Loucy (cell line): ENCODE measurements around the gene ARL14EP.

Experiments used
- H2AFZ ChIP-seq: fragments of 200-600 bp; sonication (generic); 2 replicates; pipeline ENCODE4 v1.6.0; 2016; ENCODE audit warnings: antibody characterized with exemption, mild to moderate bottlenecking, low read length, moderate library complexity
- H3F3A ChIP-seq: fragments of 200-600 bp; 2 replicates; pipeline ENCODE4 v1.6.0; 2016; ENCODE audit warnings: antibody characterized with exemption, low read depth, mild to moderate bottlenecking
- H3K27me3 ChIP-seq: fragments of 200-600 bp; sonication (generic); 2 replicates; pipeline ENCODE4 v1.6.1; 2014; ENCODE audit warnings: low read length, mild to moderate bottlenecking; ENCODE audit not compliant: insufficient read depth, poor library complexity, severe bottlenecking
- H3K36me3 ChIP-seq: fragments of 200-600 bp; sonication (generic); 2 replicates; pipeline ENCODE4 v1.6.1; 2016; ENCODE audit warnings: low read length; ENCODE audit not compliant: insufficient read depth
- H3K4me1 ChIP-seq: fragments of 200-600 bp; sonication (generic); 2 replicates; pipeline ENCODE4 v1.5.1; 2014; ENCODE audit warnings: low read length, mild to moderate bottlenecking; ENCODE audit not compliant: insufficient read depth, poor library complexity, severe bottlenecking
- H3K4me2 ChIP-seq: fragments of 200-600 bp; sonication (generic); 2 replicates; pipeline ENCODE4 v1.6.0; 2014; ENCODE audit warnings: antibody characterized with exemption, low read length, low read depth, mild to moderate bottlenecking; ENCODE audit not compliant: poor library complexity, severe bottlenecking
- H3K4me3 ChIP-seq: fragments of 200-600 bp; sonication (generic); 2 replicates; pipeline ENCODE4 v1.5.1; 2014; ENCODE audit warnings: low read length, mild to moderate bottlenecking, mixed read lengths; ENCODE audit not compliant: poor library complexity, severe bottlenecking
- H3K79me2 ChIP-seq: fragments of 200-600 bp; sonication (generic); 2 replicates; pipeline ENCODE4 v1.6.1; 2014; ENCODE audit warnings: low read length; ENCODE audit not compliant: insufficient read depth
- H3K9ac ChIP-seq: fragments of 200-600 bp; sonication (generic); 2 replicates; pipeline ENCODE4 v1.6.0; 2014; ENCODE audit warnings: mild to moderate bottlenecking, low read depth, low read length, moderate library complexity; ENCODE audit not compliant: poor library complexity, severe bottlenecking
- H3K9me2 ChIP-seq: fragments of 200-600 bp; sonication (generic); replicated peaks from 2 replicates; pipeline ENCODE4 v1.6.1; 2016; ENCODE audit warnings: low read depth, low read length, mixed read lengths
- H3K9me3 ChIP-seq: fragments of 200-600 bp; sonication (generic); 2 replicates; pipeline ENCODE4 v1.6.1; 2014; ENCODE audit warnings: mild to moderate bottlenecking, antibody characterized with exemption, low read length, low read depth; ENCODE audit not compliant: insufficient read depth
- H4K20me1 ChIP-seq: fragments of 200-600 bp; sonication (generic); 2 replicates; pipeline ENCODE4 v1.6.0; 2014; ENCODE audit warnings: antibody characterized with exemption, low read length, mild to moderate bottlenecking; ENCODE audit not compliant: insufficient read depth, poor library complexity, severe bottlenecking
- EZH2phosphoT487 ChIP-seq: fragments of 200-600 bp; IDR thresholded peaks from 2 replicates; pipeline ENCODE4 v1.6.1; 2018; ENCODE audit warnings: antibody characterized with exemption, mild to moderate bottlenecking, moderate library complexity, borderline replicate concordance
- TF ChIP-seq, protein P1 (sequence below): fragments of 200-600 bp; sonication (generic); conservative IDR thresholded peaks from 2 replicates; pipeline ENCODE4 v1.5.1; 2014; ENCODE audit warnings: mild to moderate bottlenecking, antibody characterized with exemption, low read length

The ARL14EP gene

DNA sequence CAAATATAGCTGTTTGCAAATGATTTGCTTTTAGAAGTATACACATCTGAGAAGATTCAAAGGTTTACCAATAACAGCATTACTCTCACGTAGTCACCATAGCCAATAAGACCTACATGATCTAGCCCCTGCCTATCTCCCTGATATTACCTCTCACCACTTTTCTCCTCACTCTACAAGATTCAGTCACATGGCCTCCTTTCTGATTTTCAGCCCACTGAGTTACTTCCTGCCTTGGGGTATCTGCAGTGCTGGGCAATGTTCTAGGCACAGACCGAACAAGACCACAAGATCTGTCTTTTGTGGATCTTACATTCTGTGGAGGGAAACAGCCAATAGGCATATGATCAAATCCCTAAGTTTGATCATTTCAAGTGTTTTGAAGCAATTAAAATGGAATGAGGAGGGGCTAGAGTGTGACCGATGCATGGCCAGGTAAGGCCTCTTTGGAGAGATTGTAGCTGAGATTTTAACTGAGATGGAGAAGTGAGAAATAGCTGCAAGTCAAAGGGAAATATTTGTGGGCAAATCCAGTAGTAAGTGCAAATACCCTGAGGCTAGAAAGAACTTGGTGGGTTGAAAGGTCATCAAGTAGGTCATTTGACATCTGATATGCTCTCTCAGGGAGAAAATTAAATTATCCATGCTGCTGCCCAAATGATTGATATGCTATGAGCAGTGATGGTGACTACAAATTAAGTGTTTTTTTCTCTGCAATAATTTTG is 43.1 kb downstream of the ARL14EP start:
- TF ChIP-seq EZH2phosphoT487 = no peak
- TF ChIP-seq, protein P1, sequence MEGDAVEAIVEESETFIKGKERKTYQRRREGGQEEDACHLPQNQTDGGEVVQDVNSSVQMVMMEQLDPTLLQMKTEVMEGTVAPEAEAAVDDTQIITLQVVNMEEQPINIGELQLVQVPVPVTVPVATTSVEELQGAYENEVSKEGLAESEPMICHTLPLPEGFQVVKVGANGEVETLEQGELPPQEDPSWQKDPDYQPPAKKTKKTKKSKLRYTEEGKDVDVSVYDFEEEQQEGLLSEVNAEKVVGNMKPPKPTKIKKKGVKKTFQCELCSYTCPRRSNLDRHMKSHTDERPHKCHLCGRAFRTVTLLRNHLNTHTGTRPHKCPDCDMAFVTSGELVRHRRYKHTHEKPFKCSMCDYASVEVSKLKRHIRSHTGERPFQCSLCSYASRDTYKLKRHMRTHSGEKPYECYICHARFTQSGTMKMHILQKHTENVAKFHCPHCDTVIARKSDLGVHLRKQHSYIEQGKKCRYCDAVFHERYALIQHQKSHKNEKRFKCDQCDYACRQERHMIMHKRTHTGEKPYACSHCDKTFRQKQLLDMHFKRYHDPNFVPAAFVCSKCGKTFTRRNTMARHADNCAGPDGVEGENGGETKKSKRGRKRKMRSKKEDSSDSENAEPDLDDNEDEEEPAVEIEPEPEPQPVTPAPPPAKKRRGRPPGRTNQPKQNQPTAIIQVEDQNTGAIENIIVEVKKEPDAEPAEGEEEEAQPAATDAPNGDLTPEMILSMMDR = no peak
- H3K9me3 ChIP-seq = no peaks in the 10 kb centered on the region
- H3K4me1 ChIP-seq = no peaks in the 10 kb centered on the region
- H3K27me3 ChIP-seq = no peaks in the 10 kb centered on the region
- H3K9ac ChIP-seq = no peak overlapping the region
- H3F3A ChIP-seq = no peaks in the 10 kb centered on the region
- no peak overlapping the region for H2AFZ ChIP-seq
- no peaks in the 10 kb centered on the region for H4K20me1 ChIP-seq
- H3K9me2 ChIP-seq = no peaks in the 10 kb centered on the region
- no peaks in the 10 kb centered on the region for H3K36me3 ChIP-seq
- no peak overlapping the region for H3K4me2 ChIP-seq
- no peak overlapping the region for H3K4me3 ChIP-seq
- H3K79me2 ChIP-seq = no peaks in the 10 kb centered on the region

- H4K20me1 ChIP-seq = no peaks in the 10 kb centered on the region
- no peak overlapping the region for H3K4me3 ChIP-seq
- no peak overlapping the region for H3K4me2 ChIP-seq
- no peaks in the 10 kb centered on the region for H3K9me2 ChIP-seq
- no peak overlapping the region for H3K9ac ChIP-seq
- H3K79me2 ChIP-seq = no peaks in the 10 kb centered on the region
- TF ChIP-seq, protein P1 = no peak
- TF ChIP-seq EZH2phosphoT487 = no peak
- no peaks in the 10 kb centered on the region for H3K9me3 ChIP-seq
- H3K36me3 ChIP-seq = no peaks in the 10 kb centered on the region
- H3K27me3 ChIP-seq = no peaks in the 10 kb centered on the region
- no peak overlapping the region for H2AFZ ChIP-seq
- no peaks in the 10 kb centered on the region for H3K4me1 ChIP-seq
- H3F3A ChIP-seq = no peaks in the 10 kb centered on the region
Observed at GRCh38 chr11:30368394-30368793, 45.5 kb downstream of the ARL14EP start.

DNA sequence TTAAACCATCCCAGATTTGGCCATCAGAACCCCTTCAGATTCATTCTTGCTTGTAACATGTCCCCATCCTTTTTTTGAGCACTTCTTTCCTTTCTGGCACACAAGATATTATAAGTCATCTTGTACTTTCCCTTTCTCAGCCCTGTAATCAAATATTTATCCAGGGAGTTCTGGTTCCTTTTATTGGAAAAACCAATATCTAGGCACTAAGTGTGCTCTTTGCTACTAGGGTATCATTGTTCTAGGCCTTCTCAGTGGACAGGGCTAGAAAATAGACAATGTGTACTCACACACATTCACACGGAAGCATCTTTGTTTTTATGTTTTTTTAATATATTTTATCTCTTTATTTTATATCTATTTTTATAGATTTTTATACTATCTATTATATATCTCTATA is 47.3 kb downstream of the ARL14EP start:
- Histone ChIP-seq H2AFZ (no peak overlapping the region), H4K20me1 (no peaks in the 10 kb centered on the region), H3K4me1 (no peaks in the 10 kb centered on the region), H3K27me3 (no peaks in the 10 kb centered on the region), H3K79me2 (no peaks in the 10 kb centered on the region), H3K4me2 (no peak overlapping the region), H3F3A (no peaks in the 10 kb centered on the region), H3K9me2 (no peaks in the 10 kb centered on the region), H3K9ac (no peak overlapping the region), H3K36me3 (no peaks in the 10 kb centered on the region), H3K4me3 (no peak overlapping the region), H3K9me3 (no peaks in the 10 kb centered on the region)
- no peak for TF ChIP-seq EZH2phosphoT487
- TF ChIP-seq, protein P1 = no peak
